ENCODE data around the gene PTPN20. TPM values are rescaled to one million over a fixed set of nuclear protein-coding genes. Genes with fewer than 3 reads are reported as not detected.

PTPN20 gene
- total RNA-seq, 1 experiment from 2014 or later: 9.5 TPM

DNA sequence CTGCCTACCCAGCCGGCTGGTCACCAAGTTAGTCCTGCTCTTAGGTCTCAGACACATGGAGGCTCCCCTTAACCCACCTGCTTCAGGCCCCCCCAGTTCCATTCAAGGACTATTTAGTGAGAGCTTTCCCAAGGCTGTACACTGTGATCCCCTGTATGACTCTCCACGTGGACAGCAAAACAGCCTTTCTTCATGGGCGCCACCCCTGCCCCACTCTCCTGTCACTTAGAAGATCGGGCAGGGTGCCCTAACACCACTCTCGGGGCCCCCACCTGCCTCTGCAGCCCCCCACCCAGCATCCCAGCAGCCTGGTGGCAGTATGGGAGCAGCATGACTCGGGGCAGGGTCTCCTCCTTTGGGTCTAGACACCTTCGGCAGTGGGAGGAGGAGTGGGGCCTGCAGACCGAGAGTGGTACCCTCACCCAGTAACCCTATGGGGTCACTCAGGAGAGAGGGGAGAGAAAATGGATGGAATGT lies 116.6 kb downstream of the PTPN20 start:
- no TSS peak for BruUV-seq (replicated peaks)
- in situ Hi-C loops (cut with HindIII; ENCODE audit: low pct_unique_long_range_greater_than_20kb, low sequenced_read_pairs): no loop called here
- DNase-seq (ENCODE audit: low read depth, low spot score): no peak
- Histone ChIP-seq H3K27ac (ENCODE audit: low read length) (no peak overlapping the region), H3K27me3 (ENCODE audit: control insufficient read depth, insufficient read depth, low read length) (no peaks in the 10 kb centered on the region), H3K9me3 (ENCODE audit: control insufficient read depth, insufficient read depth, low read depth, low read length) (no peaks in the 10 kb centered on the region), H3K36me3 (ENCODE audit: control insufficient read depth, insufficient read depth, low read length) (no peaks in the 10 kb centered on the region), H3K4me3 (ENCODE audit: low read depth in 2 of 2, low read length in 2 of 2) (no peak overlapping the region), H3K4me1 (ENCODE audit: control insufficient read depth, insufficient read depth, low read length) (no peaks in the 10 kb centered on the region)
- CTCF ChIA-PET: no interaction called here
- POLR2A ChIA-PET: no interaction called here
- TF ChIP-seq, protein P1, sequence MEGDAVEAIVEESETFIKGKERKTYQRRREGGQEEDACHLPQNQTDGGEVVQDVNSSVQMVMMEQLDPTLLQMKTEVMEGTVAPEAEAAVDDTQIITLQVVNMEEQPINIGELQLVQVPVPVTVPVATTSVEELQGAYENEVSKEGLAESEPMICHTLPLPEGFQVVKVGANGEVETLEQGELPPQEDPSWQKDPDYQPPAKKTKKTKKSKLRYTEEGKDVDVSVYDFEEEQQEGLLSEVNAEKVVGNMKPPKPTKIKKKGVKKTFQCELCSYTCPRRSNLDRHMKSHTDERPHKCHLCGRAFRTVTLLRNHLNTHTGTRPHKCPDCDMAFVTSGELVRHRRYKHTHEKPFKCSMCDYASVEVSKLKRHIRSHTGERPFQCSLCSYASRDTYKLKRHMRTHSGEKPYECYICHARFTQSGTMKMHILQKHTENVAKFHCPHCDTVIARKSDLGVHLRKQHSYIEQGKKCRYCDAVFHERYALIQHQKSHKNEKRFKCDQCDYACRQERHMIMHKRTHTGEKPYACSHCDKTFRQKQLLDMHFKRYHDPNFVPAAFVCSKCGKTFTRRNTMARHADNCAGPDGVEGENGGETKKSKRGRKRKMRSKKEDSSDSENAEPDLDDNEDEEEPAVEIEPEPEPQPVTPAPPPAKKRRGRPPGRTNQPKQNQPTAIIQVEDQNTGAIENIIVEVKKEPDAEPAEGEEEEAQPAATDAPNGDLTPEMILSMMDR (IDR thresholded peaks at IDR 0.05): no peak
- TF ChIP-seq POLR2AphosphoS5 (IDR thresholded peaks at IDR 0.05; ENCODE audit: low read depth, low read length) (no peak), SIN3A (IDR thresholded peaks at IDR 0.05; ENCODE audit: borderline replicate concordance, insufficient read depth, low read depth, low read length) (no peak), TCF7L2 (IDR thresholded peaks at IDR 0.05; ENCODE audit: low read depth, low read length) (no peak)
- TF ChIP-seq, protein P2, sequence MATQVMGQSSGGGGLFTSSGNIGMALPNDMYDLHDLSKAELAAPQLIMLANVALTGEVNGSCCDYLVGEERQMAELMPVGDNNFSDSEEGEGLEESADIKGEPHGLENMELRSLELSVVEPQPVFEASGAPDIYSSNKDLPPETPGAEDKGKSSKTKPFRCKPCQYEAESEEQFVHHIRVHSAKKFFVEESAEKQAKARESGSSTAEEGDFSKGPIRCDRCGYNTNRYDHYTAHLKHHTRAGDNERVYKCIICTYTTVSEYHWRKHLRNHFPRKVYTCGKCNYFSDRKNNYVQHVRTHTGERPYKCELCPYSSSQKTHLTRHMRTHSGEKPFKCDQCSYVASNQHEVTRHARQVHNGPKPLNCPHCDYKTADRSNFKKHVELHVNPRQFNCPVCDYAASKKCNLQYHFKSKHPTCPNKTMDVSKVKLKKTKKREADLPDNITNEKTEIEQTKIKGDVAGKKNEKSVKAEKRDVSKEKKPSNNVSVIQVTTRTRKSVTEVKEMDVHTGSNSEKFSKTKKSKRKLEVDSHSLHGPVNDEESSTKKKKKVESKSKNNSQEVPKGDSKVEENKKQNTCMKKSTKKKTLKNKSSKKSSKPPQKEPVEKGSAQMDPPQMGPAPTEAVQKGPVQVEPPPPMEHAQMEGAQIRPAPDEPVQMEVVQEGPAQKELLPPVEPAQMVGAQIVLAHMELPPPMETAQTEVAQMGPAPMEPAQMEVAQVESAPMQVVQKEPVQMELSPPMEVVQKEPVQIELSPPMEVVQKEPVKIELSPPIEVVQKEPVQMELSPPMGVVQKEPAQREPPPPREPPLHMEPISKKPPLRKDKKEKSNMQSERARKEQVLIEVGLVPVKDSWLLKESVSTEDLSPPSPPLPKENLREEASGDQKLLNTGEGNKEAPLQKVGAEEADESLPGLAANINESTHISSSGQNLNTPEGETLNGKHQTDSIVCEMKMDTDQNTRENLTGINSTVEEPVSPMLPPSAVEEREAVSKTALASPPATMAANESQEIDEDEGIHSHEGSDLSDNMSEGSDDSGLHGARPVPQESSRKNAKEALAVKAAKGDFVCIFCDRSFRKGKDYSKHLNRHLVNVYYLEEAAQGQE (IDR thresholded peaks at IDR 0.05; ENCODE audit: insufficient read depth in 1 of 2, low read depth in 2 of 2, low read length in 1 of 2): no peak
- intact Hi-C loops (cut with micrococcal nuclease; ENCODE audit: unreplicated experiment): no loop called here
- no peak for ATAC-seq

DNA sequence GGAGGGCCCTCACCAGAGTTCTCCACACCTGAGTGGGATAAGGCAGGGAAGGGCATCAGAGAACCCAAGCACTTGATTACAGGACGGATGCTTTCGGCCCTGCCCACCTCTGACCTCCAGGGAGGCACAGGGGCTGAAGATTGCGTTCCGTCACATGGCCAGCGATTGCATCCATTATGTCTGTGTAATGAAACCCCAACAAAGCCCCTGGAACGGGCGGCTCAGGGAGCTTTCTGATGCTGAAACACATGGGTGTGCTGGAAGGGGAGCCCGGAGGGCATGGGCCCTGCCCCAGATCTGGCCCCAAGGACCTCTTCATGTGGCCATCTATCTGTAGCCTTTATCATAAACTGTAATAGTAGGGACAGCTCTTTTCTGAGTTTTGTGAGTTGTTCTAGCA lies 117.2 kb downstream of the PTPN20 start:
- Histone ChIP-seq H3K9me3 (ENCODE audit: control insufficient read depth, insufficient read depth, low read depth, low read length) (no peaks in the 10 kb centered on the region), H3K27ac (ENCODE audit: low read length) (no peak overlapping the region), H3K36me3 (ENCODE audit: control insufficient read depth, insufficient read depth, low read length) (no peaks in the 10 kb centered on the region), H3K4me1 (ENCODE audit: control insufficient read depth, insufficient read depth, low read length) (no peaks in the 10 kb centered on the region), H3K4me3 (ENCODE audit: low read depth in 2 of 2, low read length in 2 of 2) (no peak overlapping the region), H3K27me3 (ENCODE audit: control insufficient read depth, insufficient read depth, low read length) (no peaks in the 10 kb centered on the region)
- intact Hi-C loops (cut with micrococcal nuclease; ENCODE audit: unreplicated experiment): no loop called here
- ChIA-PET POLR2A (no interaction called here), CTCF (no interaction called here)
- ATAC-seq: no peak
- no peak for DNase-seq (ENCODE audit: low read depth, low spot score)
- no TSS peak for BruUV-seq (replicated peaks)
- TF ChIP-seq, protein P1 (IDR thresholded peaks at IDR 0.05): no peak
- no peak for TF ChIP-seq SIN3A (IDR thresholded peaks at IDR 0.05; ENCODE audit: borderline replicate concordance, insufficient read depth, low read depth, low read length)
- TF ChIP-seq POLR2AphosphoS5 (IDR thresholded peaks at IDR 0.05; ENCODE audit: low read depth, low read length): no peak
- no peak for TF ChIP-seq TCF7L2 (IDR thresholded peaks at IDR 0.05; ENCODE audit: low read depth, low read length)
- TF ChIP-seq, protein P2 (IDR thresholded peaks at IDR 0.05; ENCODE audit: insufficient read depth in 1 of 2, low read depth in 2 of 2, low read length in 1 of 2): no peak
- in situ Hi-C loops (cut with HindIII; ENCODE audit: low pct_unique_long_range_greater_than_20kb, low sequenced_read_pairs): no loop called here

Measured in Panc1 (cell line).